Suprapubic skin (tissue), 4 donors: ENCODE data around the gene SUPT16H. TPM values are rescaled to one million over a fixed set of nuclear protein-coding genes. Genes with fewer than 3 reads are reported as not detected.
A peak's percentile ranks its signal among the peaks of the same experiment; 100 is the strongest.

ENCODE experiments used
- DNase-seq, 2 donors: peaks; one replicate each; pipeline ENCODE4 v3.0.0-alpha.2; 2019; ENCODE audit warnings: low spot score in 2 of 2
- H3K27ac ChIP-seq: fragments of 200-600 bp; sonication (generic); one replicate; pipeline ENCODE4 v1.5.1; 2019
- H3K27me3 ChIP-seq: fragments of 200-600 bp; sonication (generic); one replicate; pipeline ENCODE4 v1.5.1; 2019
- H3K36me3 ChIP-seq: fragments of 200-600 bp; sonication (generic); one replicate; pipeline ENCODE4 v1.5.1; 2019
- H3K4me1 ChIP-seq: fragments of 200-600 bp; sonication (generic); one replicate; pipeline ENCODE4 v1.5.1; 2019
- H3K4me3 ChIP-seq: fragments of 200-600 bp; sonication (generic); one replicate; pipeline ENCODE4 v1.5.1; 2019; ENCODE audit warnings: mild to moderate bottlenecking
- H3K9me3 ChIP-seq: fragments of 200-600 bp; sonication (generic); one replicate; pipeline ENCODE4 v1.5.1; 2019
- EP300 ChIP-seq: sonication (generic); formaldehyde crosslinking; IDR thresholded peaks from one replicate; pipeline ENCODE4 v1.6.1; 2017; ENCODE audit warnings: antibody characterized with exemption
- POLR2A ChIP-seq, 2 donors: fragments of 450-650 bp; IDR thresholded peaks; one replicate each; pipeline ENCODE4 v1.6.1; 2017; ENCODE audit warnings: antibody characterized with exemption in 2 of 2, mild to moderate bottlenecking in 2 of 2, moderate library complexity in 2 of 2
- POLR2AphosphoS5 ChIP-seq, 3 donors: sonication (generic); formaldehyde crosslinking; IDR thresholded peaks; one replicate each; pipeline ENCODE4 v1.6.1; 2017; ENCODE audit warnings: antibody characterized with exemption in 3 of 3
- WGBS: methylation state at CpG from one replicate; pipeline ENCODE4 v1.1.5; 2018; 5-methylcytosine and 5-hydroxymethylcytosine counted together
- total RNA-seq, 4 donors: library from RNA; depleted of rRNA; stranded (reverse); fragments of >200 nt; gene quantifications; one replicate each; pipeline ENCODE4 v1.1.0, GENCODE V29; 2016
- TF ChIP-seq, protein P1 (sequence below), 2 donors: fragments of 200-600 bp in 1 of 2; fragments of 450-650 bp in 1 of 2; sonication (generic) in 1 of 2; IDR thresholded peaks; one replicate each; pipeline ENCODE4 v1.5.1; 2016 to 2019; ENCODE audit warnings: antibody characterized with exemption in 2 of 2, mild to moderate bottlenecking in 1 of 2, moderate library complexity in 1 of 2

Gene SUPT16H
- total RNA-seq = 10 to 100 TPM; 41.9 to 64.5 (median 50.1) TPM

DNA sequence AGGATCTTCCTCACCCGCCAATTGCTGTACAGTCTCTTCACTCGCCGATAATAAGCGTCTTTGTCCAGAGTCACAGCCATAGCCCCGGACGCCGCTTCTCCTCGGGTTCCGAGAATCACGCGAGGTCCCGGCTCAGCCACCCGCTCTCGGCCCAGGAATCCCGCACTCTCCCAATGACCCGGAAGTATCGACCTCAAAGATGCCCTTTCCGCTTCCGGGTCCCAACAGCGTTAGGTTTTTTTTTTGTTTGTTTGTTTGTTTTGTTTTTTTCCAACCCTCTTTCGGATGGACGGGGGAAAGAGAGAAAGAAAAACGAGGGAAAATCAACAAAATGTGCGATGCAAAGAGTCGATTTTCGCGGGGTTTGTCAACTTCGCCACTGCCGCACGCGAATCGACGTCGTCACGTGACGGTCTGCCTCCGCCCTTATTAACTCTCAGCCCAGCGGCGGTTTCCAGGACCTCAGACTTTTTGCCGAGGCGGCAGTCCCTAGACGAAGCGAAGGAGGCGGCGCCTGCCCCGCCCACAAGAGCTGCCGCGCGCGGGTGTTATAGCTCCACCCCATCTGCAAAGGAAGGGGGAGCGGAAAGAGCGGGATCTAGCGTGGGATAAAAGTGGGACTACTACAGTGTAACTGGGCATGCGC lies at the start of gene SUPT16H:
TSS of gene SUPT16H (minus strand) at position 172 of the 646 bp plus-strand sequence. CDS start at position 80, 92 bp downstream.
- Histone ChIP-seq H3K4me1 (peaks cover 22% of the 10 kb centered on the region), H3K27me3 (no peaks in the 10 kb centered on the region), H3K4me3 (peak within 1 kb of the TSS; percentile 67), H3K36me3 (peaks cover 29% of the 10 kb centered on the region), H3K27ac (peak within 1 kb of the TSS; percentile 92), H3K9me3 (no peaks in the 10 kb centered on the region)
- TF ChIP-seq, protein P1, sequence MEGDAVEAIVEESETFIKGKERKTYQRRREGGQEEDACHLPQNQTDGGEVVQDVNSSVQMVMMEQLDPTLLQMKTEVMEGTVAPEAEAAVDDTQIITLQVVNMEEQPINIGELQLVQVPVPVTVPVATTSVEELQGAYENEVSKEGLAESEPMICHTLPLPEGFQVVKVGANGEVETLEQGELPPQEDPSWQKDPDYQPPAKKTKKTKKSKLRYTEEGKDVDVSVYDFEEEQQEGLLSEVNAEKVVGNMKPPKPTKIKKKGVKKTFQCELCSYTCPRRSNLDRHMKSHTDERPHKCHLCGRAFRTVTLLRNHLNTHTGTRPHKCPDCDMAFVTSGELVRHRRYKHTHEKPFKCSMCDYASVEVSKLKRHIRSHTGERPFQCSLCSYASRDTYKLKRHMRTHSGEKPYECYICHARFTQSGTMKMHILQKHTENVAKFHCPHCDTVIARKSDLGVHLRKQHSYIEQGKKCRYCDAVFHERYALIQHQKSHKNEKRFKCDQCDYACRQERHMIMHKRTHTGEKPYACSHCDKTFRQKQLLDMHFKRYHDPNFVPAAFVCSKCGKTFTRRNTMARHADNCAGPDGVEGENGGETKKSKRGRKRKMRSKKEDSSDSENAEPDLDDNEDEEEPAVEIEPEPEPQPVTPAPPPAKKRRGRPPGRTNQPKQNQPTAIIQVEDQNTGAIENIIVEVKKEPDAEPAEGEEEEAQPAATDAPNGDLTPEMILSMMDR (IDR thresholded peaks at IDR 0.05) = no peak
- TF ChIP-seq POLR2A (IDR thresholded peaks at IDR 0.05) = peak in 1 of 2 donors; percentile 62
- TF ChIP-seq POLR2AphosphoS5 (IDR thresholded peaks at IDR 0.05) = peak in 2 of 3 donors; percentile 40 to 73
- peak; percentile 98 for DNase-seq
- WGBS = under 1% methylated on average over 53 of the region's 54 CpGs

DNA sequence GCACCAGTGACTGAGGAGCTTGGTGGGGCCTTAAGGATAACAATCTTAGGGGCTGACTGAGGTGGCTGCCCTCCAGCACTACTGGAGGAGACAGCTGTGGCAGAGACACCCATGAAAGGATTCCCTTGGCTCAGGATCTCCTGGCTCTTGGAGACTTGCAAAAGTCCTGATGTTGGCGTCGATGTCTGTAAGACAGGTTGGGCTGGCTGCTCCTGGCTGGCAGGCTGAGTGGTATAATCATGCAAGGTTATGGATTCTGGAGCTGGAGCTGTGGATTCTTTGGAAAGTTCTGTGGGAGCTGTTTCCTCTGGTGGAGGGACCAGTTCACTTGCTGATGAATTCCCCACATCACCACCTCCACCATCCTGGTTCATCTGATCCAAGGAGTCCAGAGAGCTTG lies 47.3 kb upstream of the SUPT16H start:
- H3K27ac ChIP-seq = peak overlapping the region; percentile 53
- peaks cover 30% of the 10 kb centered on the region for H3K4me1 ChIP-seq
- 40% methylated on average over 2 of the region's 2 CpGs for WGBS
- no peak overlapping the region for H3K4me3 ChIP-seq
- H3K9me3 ChIP-seq = no peaks in the 10 kb centered on the region
- TF ChIP-seq, protein P1 (IDR thresholded peaks at IDR 0.05) = no peak
- no peak for TF ChIP-seq EP300
- TF ChIP-seq POLR2AphosphoS5 (IDR thresholded peaks at IDR 0.05) = no peak
- no peak for TF ChIP-seq POLR2A (IDR thresholded peaks at IDR 0.05)
- H3K36me3 ChIP-seq = peaks cover 52% of the 10 kb centered on the region
- DNase-seq = no peak
- H3K27me3 ChIP-seq = no peaks in the 10 kb centered on the region

DNA sequence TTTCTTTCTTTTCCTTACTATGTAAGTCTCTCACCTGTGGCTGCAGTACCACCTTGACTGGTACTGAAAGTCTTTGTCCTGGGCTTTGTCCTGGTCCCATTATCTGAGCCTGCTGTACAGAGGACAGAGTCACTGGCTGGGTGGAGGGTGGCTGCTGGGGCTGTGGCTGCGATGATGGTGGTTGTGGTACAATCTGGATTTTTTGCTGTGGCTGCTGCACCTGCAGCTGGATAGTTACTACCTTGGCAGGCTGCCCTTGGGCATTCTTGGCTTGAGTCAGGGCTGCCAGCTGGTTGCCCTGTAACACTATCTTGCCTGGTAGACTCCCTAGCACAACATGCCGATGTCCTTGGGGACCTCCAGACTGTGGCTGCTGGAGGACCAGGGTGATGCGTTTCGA lies 45.1 kb upstream of the SUPT16H start:
- Histone ChIP-seq H3K4me3 (no peak overlapping the region), H3K9me3 (no peaks in the 10 kb centered on the region), H3K27me3 (no peaks in the 10 kb centered on the region), H3K36me3 (peaks cover 72% of the 10 kb centered on the region), H3K4me1 (peaks cover 14% of the 10 kb centered on the region), H3K27ac (no peak overlapping the region)
- 86% methylated on average over 4 of the region's 4 CpGs for WGBS
- TF ChIP-seq POLR2A (IDR thresholded peaks at IDR 0.05) (no peak), EP300 (no peak), POLR2AphosphoS5 (IDR thresholded peaks at IDR 0.05) (no peak)
- TF ChIP-seq, protein P1 (IDR thresholded peaks at IDR 0.05) = no peak
- DNase-seq = no peak

DNA sequence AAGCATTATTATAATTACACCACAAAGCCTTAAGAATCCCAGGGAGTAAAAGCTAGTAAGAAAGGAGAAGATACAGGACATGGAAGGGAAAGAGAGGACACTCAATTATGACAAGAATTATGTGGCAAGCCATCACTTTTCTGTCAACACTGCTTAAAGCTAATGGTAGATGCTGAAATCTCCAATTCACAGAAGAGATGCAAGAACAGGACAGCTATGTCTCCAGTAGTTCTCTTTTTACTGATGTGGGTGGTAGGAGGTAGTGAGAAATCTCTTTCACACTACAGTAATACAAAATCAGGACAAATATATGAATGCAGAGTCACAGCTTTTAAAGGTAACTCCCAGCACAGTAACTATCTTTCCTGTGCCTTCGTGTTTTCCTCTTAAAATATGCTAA lies 42.9 kb upstream of the SUPT16H start:
- 97% methylated on average over 1 of the region's 1 CpG for WGBS
- peaks cover 94% of the 10 kb centered on the region for H3K36me3 ChIP-seq
- H3K27ac ChIP-seq = no peak overlapping the region
- H3K4me1 ChIP-seq = peaks cover 5% of the 10 kb centered on the region
- H3K9me3 ChIP-seq = no peaks in the 10 kb centered on the region
- DNase-seq = no peak
- TF ChIP-seq POLR2A (IDR thresholded peaks at IDR 0.05) = no peak
- TF ChIP-seq, protein P1 (IDR thresholded peaks at IDR 0.05) = no peak
- TF ChIP-seq EP300 = no peak
- no peak for TF ChIP-seq POLR2AphosphoS5 (IDR thresholded peaks at IDR 0.05)
- H3K27me3 ChIP-seq = no peaks in the 10 kb centered on the region
- H3K4me3 ChIP-seq = no peak overlapping the region

DNA sequence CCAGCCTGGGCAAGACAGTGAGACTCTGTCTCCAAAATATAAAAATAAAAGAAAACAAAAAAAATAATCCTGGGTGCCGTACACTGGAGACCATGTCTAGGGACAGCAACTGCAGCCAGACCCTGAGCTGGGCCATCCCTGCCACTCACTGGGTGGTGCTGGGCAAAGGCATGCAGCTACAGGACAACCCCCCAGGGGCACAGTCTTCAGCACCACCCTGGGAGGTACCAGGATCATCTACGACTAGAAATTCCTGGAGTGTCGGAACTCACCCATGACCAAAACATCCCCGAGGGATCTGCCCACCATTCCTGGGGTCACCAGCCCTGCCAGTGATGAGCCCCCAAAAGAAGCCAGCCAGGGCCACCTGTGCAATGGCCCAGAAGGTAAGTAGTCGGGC lies 35.7 kb upstream of the SUPT16H start:
- DNase-seq = no peak
- Histone ChIP-seq H3K4me1 (no peaks in the 10 kb centered on the region), H3K4me3 (no peak overlapping the region), H3K27ac (no peak overlapping the region), H3K27me3 (no peaks in the 10 kb centered on the region), H3K36me3 (peaks cover 86% of the 10 kb centered on the region), H3K9me3 (no peaks in the 10 kb centered on the region)
- TF ChIP-seq POLR2A (IDR thresholded peaks at IDR 0.05) (no peak), POLR2AphosphoS5 (IDR thresholded peaks at IDR 0.05) (no peak), EP300 (no peak)
- TF ChIP-seq, protein P1 (IDR thresholded peaks at IDR 0.05) = no peak
- 81% methylated on average over 5 of the region's 5 CpGs for WGBS
